MM.1S (cell line): ENCODE results near the gene KPNB1.

Source experiments
- DNase-seq: peaks from one replicate; pipeline ENCODE4 v3.0.0-alpha.2; 2015
- H2AFZ ChIP-seq: fragments of 300-600 bp; sonication (generic); 2 replicates; pipeline ENCODE4 v1.6.0; 2016; ENCODE audit warnings: antibody characterized with exemption, low read length
- H3F3A ChIP-seq: fragments of 300-600 bp; sonication (generic); 2 replicates; pipeline ENCODE4 v1.6.1; 2016; ENCODE audit warnings: mild to moderate bottlenecking, antibody characterized with exemption, low read length, moderate library complexity, mixed read lengths; ENCODE audit not compliant: insufficient read depth
- H3K27ac ChIP-seq: fragments of 300-600 bp; sonication (generic); 2 replicates; pipeline ENCODE4 v1.5.1; 2016; ENCODE audit warnings: mild to moderate bottlenecking, low read length
- H3K27me3 ChIP-seq: fragments of 300-600 bp; sonication (generic); replicated peaks from 2 replicates; pipeline ENCODE4 v1.6.0; 2016; ENCODE audit warnings: low read length; ENCODE audit not compliant: insufficient read depth
- H3K36me3 ChIP-seq: fragments of 300-600 bp; sonication (generic); replicated peaks from 2 replicates; pipeline ENCODE4 v1.6.1; 2016; ENCODE audit warnings: mild to moderate bottlenecking, low read length, mixed read lengths; ENCODE audit not compliant: insufficient read depth
- H3K4me1 ChIP-seq: fragments of 300-600 bp; sonication (generic); 2 replicates; pipeline ENCODE4 v1.6.1; 2016; ENCODE audit warnings: low read length, mixed read lengths
- H3K4me2 ChIP-seq: fragments of 300-600 bp; sonication (generic); 2 replicates; pipeline ENCODE4 v1.6.0; 2016; ENCODE audit warnings: low read depth, low read length
- H3K4me3 ChIP-seq: fragments of 300-600 bp; sonication (generic); 2 replicates; pipeline ENCODE4 v1.5.1; 2016; ENCODE audit warnings: low read length, mixed read lengths
- H3K79me2 ChIP-seq: fragments of 300-600 bp; sonication (generic); 2 replicates; pipeline ENCODE4 v1.6.1; 2016; ENCODE audit warnings: mixed run types, low read length, mixed read lengths
- H3K9ac ChIP-seq: fragments of 300-600 bp; sonication (generic); 2 replicates; pipeline ENCODE4 v1.6.1; 2016; ENCODE audit warnings: low read length, mixed read lengths
- H3K9me2 ChIP-seq: fragments of 300-600 bp; sonication (generic); replicated peaks from 2 replicates; pipeline ENCODE4 v1.6.1; 2016; ENCODE audit warnings: mild to moderate bottlenecking, low read length, mixed read lengths; ENCODE audit not compliant: insufficient read depth
- H3K9me3 ChIP-seq: fragments of 300-600 bp; sonication (generic); replicated peaks from 2 replicates; pipeline ENCODE4 v1.6.1; 2016; ENCODE audit warnings: mild to moderate bottlenecking, low read length, mixed read lengths; ENCODE audit not compliant: insufficient read depth
- H4K20me1 ChIP-seq: fragments of 300-600 bp; sonication (generic); 2 replicates; pipeline ENCODE4 v1.6.1; 2016; ENCODE audit warnings: mild to moderate bottlenecking, low read length, moderate library complexity, mixed read lengths; ENCODE audit not compliant: insufficient read depth
- EZH2 ChIP-seq: fragments of 300-600 bp; sonication (generic); optimal IDR thresholded peaks from 2 replicates; pipeline ENCODE3; 2017; ENCODE audit warnings: low read depth, mild to moderate bottlenecking, antibody characterized with exemption, low read length, mixed read lengths
- EZH2phosphoT487 ChIP-seq: fragments of 300-600 bp; sonication (generic); IDR thresholded peaks from 2 replicates; pipeline ENCODE4 v1.6.1; 2018; ENCODE audit warnings: antibody characterized with exemption, low read length
- TF ChIP-seq, protein P1 (sequence below): fragments of 300-600 bp; sonication (generic); IDR thresholded peaks from 2 replicates; pipeline ENCODE4 v1.5.1; 2016; ENCODE audit warnings: antibody characterized with exemption, low read length, mixed read lengths

The KPNB1 gene

GRCh38 chr17:47674499-47674898 lies 24.8 kb downstream of the KPNB1 start:
- H3K4me3 ChIP-seq: no peak overlapping the region
- no peak overlapping the region for H3K27ac ChIP-seq
- H3K79me2 ChIP-seq: peaks cover 78% of the 10 kb centered on the region
- H4K20me1 ChIP-seq: peaks cover 16% of the 10 kb centered on the region; the same call in 1 of the 2 replicates
- TF ChIP-seq, protein P1, sequence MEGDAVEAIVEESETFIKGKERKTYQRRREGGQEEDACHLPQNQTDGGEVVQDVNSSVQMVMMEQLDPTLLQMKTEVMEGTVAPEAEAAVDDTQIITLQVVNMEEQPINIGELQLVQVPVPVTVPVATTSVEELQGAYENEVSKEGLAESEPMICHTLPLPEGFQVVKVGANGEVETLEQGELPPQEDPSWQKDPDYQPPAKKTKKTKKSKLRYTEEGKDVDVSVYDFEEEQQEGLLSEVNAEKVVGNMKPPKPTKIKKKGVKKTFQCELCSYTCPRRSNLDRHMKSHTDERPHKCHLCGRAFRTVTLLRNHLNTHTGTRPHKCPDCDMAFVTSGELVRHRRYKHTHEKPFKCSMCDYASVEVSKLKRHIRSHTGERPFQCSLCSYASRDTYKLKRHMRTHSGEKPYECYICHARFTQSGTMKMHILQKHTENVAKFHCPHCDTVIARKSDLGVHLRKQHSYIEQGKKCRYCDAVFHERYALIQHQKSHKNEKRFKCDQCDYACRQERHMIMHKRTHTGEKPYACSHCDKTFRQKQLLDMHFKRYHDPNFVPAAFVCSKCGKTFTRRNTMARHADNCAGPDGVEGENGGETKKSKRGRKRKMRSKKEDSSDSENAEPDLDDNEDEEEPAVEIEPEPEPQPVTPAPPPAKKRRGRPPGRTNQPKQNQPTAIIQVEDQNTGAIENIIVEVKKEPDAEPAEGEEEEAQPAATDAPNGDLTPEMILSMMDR: no peak
- TF ChIP-seq EZH2 (no peak), EZH2phosphoT487 (no peak)
- H3K9me3 ChIP-seq: no peaks in the 10 kb centered on the region
- no peaks in the 10 kb centered on the region for H3K9me2 ChIP-seq
- H3K36me3 ChIP-seq: peaks cover 67% of the 10 kb centered on the region
- no peak overlapping the region for H3K9ac ChIP-seq
- H3K27me3 ChIP-seq: no peaks in the 10 kb centered on the region
- no peak for DNase-seq
- H3F3A ChIP-seq: peaks cover 22% of the 10 kb centered on the region
- 0 out of 2 replicates have a peak, but pooled peaks cover 5% of the 10 kb centered on the region for H3K4me1 ChIP-seq
- no peak overlapping the region for H2AFZ ChIP-seq
- no peak overlapping the region for H3K4me2 ChIP-seq

DNA sequence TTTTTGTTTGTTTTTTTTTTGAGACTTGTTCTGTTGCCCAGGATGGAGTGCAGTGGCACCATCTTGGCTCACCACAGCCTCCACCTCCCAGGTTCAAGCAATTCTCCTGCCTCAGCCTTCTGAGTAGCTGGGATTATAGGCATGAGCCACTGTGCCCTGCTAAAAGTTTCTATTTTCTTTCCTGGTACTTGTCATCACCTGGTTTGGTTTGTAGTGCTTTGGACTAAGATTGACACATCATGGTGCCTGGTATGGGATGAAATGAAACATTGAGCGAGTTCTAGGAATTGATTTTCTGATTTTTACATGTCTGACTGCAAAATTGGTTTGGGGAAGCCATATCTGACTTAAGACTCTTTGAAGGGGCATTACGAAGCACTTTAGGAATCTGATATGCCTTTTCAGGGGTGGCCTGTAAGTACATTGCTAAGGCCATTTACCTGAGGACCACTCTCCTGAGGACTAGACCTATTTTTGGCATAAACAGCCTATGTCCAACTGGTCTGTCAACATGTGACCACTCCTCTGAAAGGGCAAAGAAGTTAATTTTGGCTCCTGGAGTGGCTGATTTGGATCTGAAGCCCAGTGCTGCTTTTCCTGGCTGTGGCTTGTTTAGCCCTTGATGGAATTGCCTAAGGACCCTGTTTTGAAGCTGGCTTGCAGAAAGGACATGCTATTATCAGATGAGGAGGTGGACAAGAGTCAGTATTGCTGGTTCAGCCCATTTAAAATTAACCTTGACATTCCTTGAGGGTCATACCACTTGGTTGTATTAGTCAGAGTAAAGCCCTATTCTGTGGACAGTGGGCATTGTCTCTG lies 25.9 kb downstream of the KPNB1 start:
- Histone ChIP-seq H3K4me1 (no peaks in the 10 kb centered on the region), H3K4me3 (no peak overlapping the region), H4K20me1 (peaks cover 9% of the 10 kb centered on the region; the same call in 1 of the 2 replicates), H2AFZ (no peak overlapping the region), H3K9me2 (no peaks in the 10 kb centered on the region), H3K27ac (no peak overlapping the region), H3F3A (peaks cover 14% of the 10 kb centered on the region), H3K9ac (no peak overlapping the region), H3K27me3 (no peaks in the 10 kb centered on the region), H3K9me3 (no peaks in the 10 kb centered on the region), H3K4me2 (no peak overlapping the region), H3K79me2 (peaks cover 79% of the 10 kb centered on the region), H3K36me3 (peaks cover 61% of the 10 kb centered on the region)
- no peak for TF ChIP-seq EZH2phosphoT487
- TF ChIP-seq, protein P1: no peak
- TF ChIP-seq EZH2: no peak
- DNase-seq: no peak

GRCh38 chr17:47676199-47676472 lies 26.4 kb downstream of the KPNB1 start:
- no peak overlapping the region for H2AFZ ChIP-seq
- peaks cover 80% of the 10 kb centered on the region for H3K79me2 ChIP-seq
- H3K9me2 ChIP-seq: no peaks in the 10 kb centered on the region
- H3K4me1 ChIP-seq: no peaks in the 10 kb centered on the region
- TF ChIP-seq, protein P1: no peak
- TF ChIP-seq EZH2: no peak
- no peak for TF ChIP-seq EZH2phosphoT487
- H3F3A ChIP-seq: peaks cover 14% of the 10 kb centered on the region
- no peaks in the 10 kb centered on the region for H3K27me3 ChIP-seq
- no peak overlapping the region for H3K9ac ChIP-seq
- H3K4me2 ChIP-seq: no peak overlapping the region
- H3K9me3 ChIP-seq: no peaks in the 10 kb centered on the region
- H4K20me1 ChIP-seq: peaks cover 9% of the 10 kb centered on the region; the same call in 1 of the 2 replicates
- H3K27ac ChIP-seq: no peak overlapping the region
- peaks cover 62% of the 10 kb centered on the region for H3K36me3 ChIP-seq
- DNase-seq: no peak
- H3K4me3 ChIP-seq: no peak overlapping the region
